DOHH2 (cell line): ENCODE data around the gene PNPLA5.

ENCODE experiments used
- H3F3A ChIP-seq: fragments of 200-600 bp; sonication (generic), shearing (Covaris generic); 2 replicates; pipeline ENCODE4 v1.6.0; 2016; ENCODE audit warnings: antibody characterized with exemption, mild to moderate bottlenecking; ENCODE audit not compliant: control insufficient read depth, insufficient read depth
- H3K27ac ChIP-seq: fragments of 200-600 bp; sonication (generic); 2 replicates; pipeline ENCODE4 v1.5.1; 2014; ENCODE audit warnings: low read depth, mild to moderate bottlenecking, low read length, moderate library complexity
- H3K27me3 ChIP-seq: fragments of 200-600 bp; sonication (generic); 2 replicates; pipeline ENCODE4 v1.6.1; 2014; ENCODE audit warnings: mild to moderate bottlenecking, low read length, mixed read lengths; ENCODE audit not compliant: control insufficient read depth
- H3K36me3 ChIP-seq: fragments of 200-600 bp; sonication (generic); 2 replicates; pipeline ENCODE4 v1.6.1; 2014; ENCODE audit warnings: mild to moderate bottlenecking, low read length, moderate library complexity, mixed read lengths; ENCODE audit not compliant: control insufficient read depth
- H3K4me1 ChIP-seq: fragments of 200-600 bp; sonication (generic); 2 replicates; pipeline ENCODE4 v1.6.1; 2014; ENCODE audit warnings: mild to moderate bottlenecking, low read length, mixed read lengths; ENCODE audit not compliant: control insufficient read depth
- H3K4me2 ChIP-seq: fragments of 200-600 bp; sonication (generic); 2 replicates; pipeline ENCODE4 v1.6.0; 2014; ENCODE audit warnings: mild to moderate bottlenecking, low read length, moderate library complexity
- H3K4me3 ChIP-seq: fragments of 200-600 bp; sonication (generic); 2 replicates; pipeline ENCODE4 v1.5.1; 2014; ENCODE audit warnings: mild to moderate bottlenecking, low read length, mixed read lengths
- H3K79me2 ChIP-seq: fragments of 200-600 bp; sonication (generic); 2 replicates; pipeline ENCODE4 v1.6.1; 2014; ENCODE audit warnings: mild to moderate bottlenecking, low read length, mixed read lengths; ENCODE audit not compliant: control insufficient read depth
- H3K9me2 ChIP-seq: fragments of 200-600 bp; sonication (generic); replicated peaks from 2 replicates; pipeline ENCODE4 v1.6.1; 2014; ENCODE audit warnings: mild to moderate bottlenecking, low read length, mixed read lengths; ENCODE audit not compliant: control insufficient read depth
- H3K9me3 ChIP-seq: fragments of 200-600 bp; sonication (generic); 2 replicates; pipeline ENCODE4 v1.6.1; 2014; ENCODE audit warnings: antibody characterized with exemption, low read length, mixed read lengths; ENCODE audit not compliant: control insufficient read depth, insufficient read depth
- H4K20me1 ChIP-seq: fragments of 200-600 bp; sonication (generic); 2 replicates; pipeline ENCODE4 v1.6.0; 2014; ENCODE audit warnings: low read depth, mild to moderate bottlenecking, antibody characterized with exemption, low read length, moderate library complexity; ENCODE audit not compliant: control insufficient read depth, insufficient read depth
- CTCF ChIP-seq: fragments of 200-600 bp; sonication (generic); IDR thresholded peaks from one replicate; pipeline ENCODE4 v1.5.1; 2014; ENCODE audit warnings: antibody characterized with exemption, mild to moderate bottlenecking, low read depth, low read length; ENCODE audit not compliant: poor library complexity, severe bottlenecking
- EZH2phosphoT487 ChIP-seq: fragments of 200-600 bp; sonication (generic); IDR thresholded peaks from 2 replicates; pipeline ENCODE4 v1.6.1; 2017; ENCODE audit warnings: borderline replicate concordance, mild to moderate bottlenecking, antibody characterized with exemption, low read length, moderate library complexity, mixed read lengths

The PNPLA5 gene

GRCh38 chr22:43888740-43889139 is 3.1 kb downstream of the PNPLA5 start:
- H3F3A ChIP-seq, result no peaks in the 10 kb centered on the region
- H3K27ac ChIP-seq, result no peak overlapping the region
- H4K20me1 ChIP-seq, result no peaks in the 10 kb centered on the region
- H3K4me3 ChIP-seq, result no peak overlapping the region
- TF ChIP-seq EZH2phosphoT487 (no peak), CTCF (no peak)
- no peaks in the 10 kb centered on the region for H3K9me2 ChIP-seq
- no peaks in the 10 kb centered on the region for H3K36me3 ChIP-seq
- H3K4me2 ChIP-seq, result no peak overlapping the region
- H3K27me3 ChIP-seq, result peaks cover 9% of the 10 kb centered on the region
- H3K9me3 ChIP-seq, result no peaks in the 10 kb centered on the region
- peaks cover 8% of the 10 kb centered on the region for H3K4me1 ChIP-seq
- H3K79me2 ChIP-seq, result no peaks in the 10 kb centered on the region

- no peak overlapping the region for H3K27ac ChIP-seq
- no peaks in the 10 kb centered on the region for H3K36me3 ChIP-seq
- no peak overlapping the region for H3K4me2 ChIP-seq
- H3K4me1 ChIP-seq, result peaks cover 8% of the 10 kb centered on the region
- H4K20me1 ChIP-seq, result no peaks in the 10 kb centered on the region
- H3K79me2 ChIP-seq, result no peaks in the 10 kb centered on the region
- no peaks in the 10 kb centered on the region for H3K9me3 ChIP-seq
- H3K27me3 ChIP-seq, result peaks cover 7% of the 10 kb centered on the region
- no peaks in the 10 kb centered on the region for H3F3A ChIP-seq
- no peak for TF ChIP-seq CTCF
- TF ChIP-seq EZH2phosphoT487, result no peak
- no peak overlapping the region for H3K4me3 ChIP-seq
- H3K9me2 ChIP-seq, result no peaks in the 10 kb centered on the region
Observed at GRCh38 chr22:43887391-43887790, 4.4 kb downstream of the PNPLA5 start.

- no peak for TF ChIP-seq EZH2phosphoT487
- TF ChIP-seq CTCF, result no peak
- Histone ChIP-seq H3K9me3 (no peaks in the 10 kb centered on the region), H3K9me2 (no peaks in the 10 kb centered on the region), H4K20me1 (no peaks in the 10 kb centered on the region), H3K4me1 (peaks cover 8% of the 10 kb centered on the region), H3K4me3 (no peak overlapping the region), H3F3A (no peaks in the 10 kb centered on the region), H3K27ac (no peak overlapping the region), H3K4me2 (no peak overlapping the region), H3K27me3 (no peaks in the 10 kb centered on the region), H3K79me2 (no peaks in the 10 kb centered on the region), H3K36me3 (no peaks in the 10 kb centered on the region)
Observed at GRCh38 chr22:43886231-43886630, 5.6 kb downstream of the PNPLA5 start.

- peaks cover 8% of the 10 kb centered on the region for H3K4me1 ChIP-seq
- no peaks in the 10 kb centered on the region for H3K79me2 ChIP-seq
- TF ChIP-seq CTCF (no peak), EZH2phosphoT487 (no peak)
- H3F3A ChIP-seq, result no peaks in the 10 kb centered on the region
- H3K27ac ChIP-seq, result no peak overlapping the region
- no peaks in the 10 kb centered on the region for H3K27me3 ChIP-seq
- no peaks in the 10 kb centered on the region for H3K9me2 ChIP-seq
- H4K20me1 ChIP-seq, result no peaks in the 10 kb centered on the region
- H3K36me3 ChIP-seq, result no peaks in the 10 kb centered on the region
- H3K4me3 ChIP-seq, result no peak overlapping the region
- no peak overlapping the region for H3K4me2 ChIP-seq
- no peaks in the 10 kb centered on the region for H3K9me3 ChIP-seq
Observed at GRCh38 chr22:43885786-43886185, 6.0 kb downstream of the PNPLA5 start.
